G401 (cell line): ENCODE data around the gene SPSB1. TPM values are rescaled to one million over a fixed set of nuclear protein-coding genes. Genes with fewer than 3 reads are reported as not detected.

Experiments used
- DNase-seq: peaks from one replicate; pipeline ENCODE4 v3.0.0-alpha.2; 2015; ENCODE audit warnings: low spot score
- in situ Hi-C: cut with HindIII; loops from 2 replicates; pipeline ENCODE4 v1.10.0; 2016; ENCODE audit warnings: low sequenced_read_pairs, mixed read lengths
- total RNA-seq: library from RNA; depleted of rRNA; stranded (reverse); fragments of >200 nt; shearing (Covaris generic); gene quantifications from 2 replicates; pipeline ENCODE4 v1.2.3, GENCODE V29; 2014

SPSB1 gene
- total RNA-seq, 1 experiment from 2014 or later, result 38.8 TPM

- in situ Hi-C loops, result no loop called here
Measured at GRCh38 chr1:9326596-9326995, 33.9 kb downstream of the SPSB1 start.

GRCh38 chr1:9328201-9328600, 35.5 kb downstream of the SPSB1 start:
- in situ Hi-C loops, result no loop called here
- no peak for DNase-seq

More at GRCh38 chr1:9326596-9326995, 33.9 kb downstream of the SPSB1 start:
- DNase-seq, result no peak

DNA sequence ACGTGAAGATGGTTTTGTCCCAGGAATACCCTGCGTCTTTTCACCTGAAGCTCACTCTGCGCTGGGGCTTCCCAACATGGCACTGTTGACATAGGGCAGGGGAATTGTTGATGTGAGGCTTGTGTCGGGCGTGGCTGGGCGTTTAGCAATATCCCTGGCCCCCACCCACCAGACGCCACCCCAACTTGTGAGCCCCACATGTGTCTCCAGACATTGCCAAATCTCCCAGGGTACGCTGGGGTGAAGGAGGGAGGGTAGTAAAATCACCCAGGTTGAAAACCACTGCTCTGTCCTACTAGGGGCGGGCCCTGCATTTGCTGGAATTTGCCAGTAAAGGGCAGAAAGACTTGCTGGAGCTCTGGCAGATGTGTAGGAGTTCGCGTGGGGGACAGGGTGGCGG, 36.0 kb downstream of the SPSB1 start:
- in situ Hi-C loops, result no loop called here
- DNase-seq, result no peak

DNA sequence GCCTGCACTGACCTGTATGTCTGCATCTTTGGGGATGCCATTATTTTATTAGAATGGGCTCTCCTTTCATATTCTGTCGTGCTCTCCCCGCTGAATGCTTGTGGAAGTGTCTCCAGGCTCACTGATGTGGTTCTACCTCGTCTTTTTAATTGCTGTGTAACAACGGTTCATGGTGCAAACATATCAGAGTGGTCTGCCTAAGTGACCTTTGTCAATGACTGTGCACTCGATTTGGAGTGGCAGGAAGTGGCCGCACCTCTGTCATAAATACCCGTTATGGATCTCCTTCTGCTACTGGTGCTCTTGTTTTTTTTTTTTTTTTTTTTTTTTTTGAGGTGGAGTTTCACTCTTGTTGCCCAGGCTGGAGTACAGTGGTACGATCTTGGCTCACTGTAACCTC, 38.3 kb downstream of the SPSB1 start:
- in situ Hi-C loops, result no loop called here
- DNase-seq, result no peak

DNA sequence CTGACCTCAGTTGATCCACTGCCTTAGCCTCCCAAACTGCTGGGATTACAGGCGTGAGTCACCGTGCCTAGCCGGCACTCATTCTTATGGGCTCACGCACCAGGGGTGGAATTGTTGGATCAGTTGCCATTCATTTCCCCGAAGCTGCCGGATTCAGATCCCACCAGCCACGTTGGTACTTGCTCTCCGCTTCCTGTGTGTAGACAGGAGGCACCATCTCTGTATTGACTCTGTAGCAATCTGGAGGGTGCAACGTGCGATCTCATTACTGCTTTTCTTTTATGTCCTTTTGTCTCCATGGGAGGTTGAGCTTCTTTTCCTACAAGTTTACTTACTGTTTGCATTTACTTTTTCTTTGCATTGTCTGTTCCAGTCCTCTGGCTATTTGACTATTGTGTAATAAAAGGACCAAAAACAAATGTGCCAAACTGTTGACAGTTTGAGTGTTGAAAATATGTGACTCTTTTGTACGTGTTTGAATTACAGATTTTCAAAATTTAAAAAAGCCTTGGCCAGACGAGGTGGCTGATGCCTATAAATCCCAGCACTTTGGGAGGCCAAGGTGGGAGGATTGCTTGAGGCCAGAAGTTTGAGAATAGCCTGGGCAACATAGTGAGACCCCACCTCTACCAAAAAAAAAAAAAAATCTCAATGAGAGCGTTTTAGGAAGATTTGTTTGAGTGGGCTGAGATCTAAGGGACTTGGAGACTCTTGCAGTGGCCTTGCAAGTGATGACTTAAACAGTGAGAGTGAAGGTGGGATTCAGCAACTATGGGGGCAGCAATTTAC, 39.1 kb downstream of the SPSB1 start:
- DNase-seq, result no peak
- in situ Hi-C loops, result no loop called here

- in situ Hi-C loops, result no loop called here
- no peak for DNase-seq
Measured at GRCh38 chr1:9332513-9333143, 39.9 kb downstream of the SPSB1 start.

DNA sequence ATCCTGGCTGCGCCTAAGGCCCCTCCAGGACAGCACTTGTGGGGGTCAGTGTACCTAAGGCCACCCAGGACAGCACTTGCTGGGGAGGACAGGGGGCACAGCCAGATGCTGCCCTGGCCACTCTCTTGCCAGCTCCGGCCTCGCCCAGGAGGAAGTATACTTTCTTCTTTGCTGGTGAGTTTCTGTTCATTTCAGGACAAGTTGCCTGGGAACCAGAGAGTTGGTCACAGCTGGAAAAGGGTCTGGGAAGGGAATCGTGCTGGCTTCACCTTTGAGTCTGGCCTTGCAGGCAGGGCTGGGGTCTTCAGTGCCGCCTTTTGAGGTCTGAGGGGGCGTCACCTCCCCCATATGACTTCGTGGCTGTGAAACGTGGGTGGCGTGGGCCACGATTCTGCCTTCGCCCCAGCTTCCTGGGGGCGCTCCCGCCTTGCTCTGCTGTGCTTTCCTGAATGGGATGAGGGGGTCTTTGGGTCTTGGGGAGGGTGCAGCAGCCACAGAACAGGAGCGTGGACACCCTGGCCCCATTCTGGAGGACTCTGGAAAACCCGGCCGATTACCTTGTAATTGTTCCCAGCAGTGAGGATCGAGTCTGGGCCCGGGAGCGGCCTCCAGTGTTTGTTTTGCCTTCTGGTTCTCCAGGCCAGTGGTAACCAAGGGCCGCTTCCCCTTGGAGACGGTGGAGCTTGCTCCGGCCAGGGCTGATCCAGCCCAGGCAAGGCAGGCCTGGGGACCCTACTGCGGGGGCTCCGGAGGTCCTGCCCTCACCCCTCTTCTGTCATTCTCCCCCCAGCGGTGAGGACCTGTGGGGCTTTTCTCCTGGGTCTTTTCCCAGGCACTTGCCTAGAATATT, 45.9 kb downstream of the SPSB1 start:
- DNase-seq, result no peak
- in situ Hi-C loops, result no loop called here

- in situ Hi-C loops, result no loop called here
- DNase-seq, result no peak
Measured at GRCh38 chr1:9340172-9340854, 47.6 kb downstream of the SPSB1 start.

DNA sequence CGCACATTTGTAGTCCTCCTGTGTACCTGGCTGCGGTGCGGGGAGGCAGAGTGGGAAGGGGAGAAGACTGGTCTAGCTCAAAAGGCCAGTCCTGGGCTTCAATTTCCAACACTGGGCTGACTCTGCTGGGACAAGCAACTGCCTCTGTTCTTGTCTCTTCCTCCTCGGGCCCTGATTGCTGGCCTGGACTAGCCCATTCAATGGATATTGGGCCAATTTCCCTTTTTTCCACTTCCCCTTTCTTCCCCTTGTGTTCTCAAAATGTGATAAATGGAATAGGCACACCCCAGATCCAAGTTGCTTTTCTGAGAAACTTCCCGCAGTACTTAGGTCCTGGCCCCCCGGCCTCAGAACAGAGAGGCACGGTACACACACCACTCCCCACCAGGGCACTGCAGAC, 48.2 kb downstream of the SPSB1 start:
- DNase-seq, result no peak
- in situ Hi-C loops, result no loop called here

GRCh38 chr1:9341301-9341845, 48.7 kb downstream of the SPSB1 start:
- DNase-seq, result no peak
- in situ Hi-C loops, result no loop called here

DNA sequence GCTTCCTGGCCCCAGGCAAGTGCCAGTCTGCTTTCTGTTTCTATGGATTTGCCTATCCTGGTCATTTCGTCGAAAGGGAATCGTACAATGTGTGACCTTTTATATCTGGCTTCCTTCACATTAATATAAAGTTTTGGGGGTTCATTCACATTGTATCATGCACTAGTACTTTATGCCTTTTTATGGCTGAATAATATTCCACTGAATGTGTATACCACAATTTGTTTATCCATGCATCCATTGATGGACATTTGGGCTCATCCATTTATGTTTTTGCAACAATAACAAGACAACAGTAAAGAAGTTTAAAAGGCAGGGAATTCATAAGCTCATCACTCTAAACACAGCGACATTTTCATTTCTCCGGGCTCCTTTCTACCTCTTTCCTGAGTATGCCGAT, 50.6 kb downstream of the SPSB1 start:
- no peak for DNase-seq
- in situ Hi-C loops, result no loop called here

DNA sequence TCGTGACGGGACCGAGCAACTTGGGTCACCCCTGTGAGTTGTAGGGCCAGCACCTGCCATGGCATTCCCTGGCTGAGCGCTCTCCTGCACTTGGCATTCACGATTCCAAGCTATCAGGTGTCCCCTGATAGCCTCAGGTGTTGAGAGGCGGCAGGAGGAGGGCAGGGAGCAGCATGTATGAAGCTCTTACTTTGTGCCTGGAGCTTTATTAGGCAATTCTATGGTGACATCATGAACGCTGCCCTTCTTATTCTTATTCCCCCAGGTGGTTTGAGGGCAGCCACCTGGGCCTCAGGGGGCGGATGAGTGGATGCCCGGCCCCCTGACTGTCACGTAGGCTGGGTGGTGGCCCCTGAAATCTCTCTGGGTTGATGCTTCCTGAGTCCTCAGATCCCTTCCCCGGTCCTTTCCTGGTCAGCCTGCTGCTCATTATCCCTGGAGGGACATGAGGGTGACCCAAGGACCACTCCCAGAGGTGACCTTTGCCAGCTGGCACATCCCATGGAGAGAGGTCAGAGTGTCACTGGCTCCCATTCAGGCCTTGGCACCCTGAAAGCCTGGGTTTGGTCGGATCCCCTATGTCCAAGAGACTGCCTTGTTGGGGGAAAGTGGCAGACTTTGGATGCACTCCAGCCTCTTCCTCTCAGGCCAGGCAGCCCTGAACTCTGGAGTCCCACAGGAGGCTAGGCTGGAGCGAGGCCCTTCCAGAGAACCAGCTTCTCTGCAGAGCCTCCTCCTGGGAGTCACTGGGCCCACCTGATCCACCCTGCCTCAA, 51.9 kb downstream of the SPSB1 start:
- in situ Hi-C loops, result no loop called here
- no peak for DNase-seq

- no peak for DNase-seq
- in situ Hi-C loops, result no loop called here
Measured at GRCh38 chr1:9345471-9345870, 52.8 kb downstream of the SPSB1 start.

GRCh38 chr1:9345922-9346321, 53.2 kb downstream of the SPSB1 start:
- DNase-seq, result no peak
- in situ Hi-C loops, result no loop called here

DNA sequence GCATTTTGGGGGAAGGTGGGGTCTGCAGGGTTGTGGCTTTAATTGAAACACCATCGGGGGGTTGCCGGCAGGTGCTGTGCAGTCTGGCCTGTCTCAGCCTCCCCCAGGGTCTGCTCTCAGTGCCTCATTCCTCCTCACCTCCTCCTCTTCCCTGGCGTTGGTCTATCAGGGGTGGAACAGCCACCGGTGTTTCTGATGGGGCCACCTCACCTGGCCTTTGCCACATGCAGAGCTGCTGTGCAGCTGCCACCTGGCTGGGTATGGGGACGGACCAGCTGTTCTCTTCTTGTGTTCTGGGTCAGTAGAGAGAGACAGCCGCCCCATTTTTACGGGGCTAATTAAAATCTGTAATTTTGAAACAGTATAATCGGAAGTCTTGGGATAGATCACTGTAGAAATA, 53.9 kb downstream of the SPSB1 start:
- in situ Hi-C loops, result no loop called here

DNA sequence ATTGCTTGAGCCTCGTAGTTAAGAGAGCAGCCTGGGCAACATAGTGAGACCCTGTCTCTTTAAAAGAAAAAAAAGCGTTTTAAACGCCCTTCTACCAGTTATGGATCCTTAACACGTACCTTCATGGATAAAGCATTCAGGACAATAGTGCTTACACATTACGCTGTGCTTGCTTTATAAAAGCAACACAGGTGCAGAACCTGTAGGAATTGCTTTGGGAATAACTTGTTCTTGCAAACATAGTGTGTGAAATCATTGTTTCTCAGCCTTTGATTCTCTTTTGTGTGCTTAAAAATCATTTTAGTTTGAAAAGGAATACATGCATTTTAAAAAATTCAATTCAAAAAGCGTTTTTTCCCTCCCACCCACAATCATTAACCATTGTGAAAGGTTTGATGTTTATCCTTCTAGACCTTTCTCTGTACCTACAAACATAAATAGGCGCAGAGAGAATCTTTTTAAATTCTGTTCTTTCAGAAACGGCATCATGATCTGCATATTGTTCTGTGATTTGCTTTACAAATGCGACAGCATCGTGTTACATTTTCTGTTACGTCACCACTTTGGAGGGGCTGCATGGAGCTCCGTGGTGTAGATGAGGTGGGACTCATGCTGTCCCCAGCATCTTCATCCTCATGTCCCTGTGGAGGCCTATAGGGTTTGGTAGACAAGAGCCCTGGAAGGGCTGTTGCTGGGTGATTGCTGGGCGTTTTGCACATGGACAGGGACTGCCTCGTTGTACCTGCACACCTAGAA, 54.6 kb downstream of the SPSB1 start:
- no peak for DNase-seq
- in situ Hi-C loops, result no loop called here

More for the DNA sequence above, 53.9 kb downstream of the SPSB1 start:
- no peak for DNase-seq

GRCh38 chr1:9349331-9349851, 56.7 kb downstream of the SPSB1 start:
- no peak for DNase-seq
- in situ Hi-C loops, result no loop called here
